ENCODE data around the gene SERPINI2. TPM values are rescaled to one million over a fixed set of nuclear protein-coding genes. Genes with fewer than 3 reads are reported as not detected.

Gene SERPINI2
- total and polyA plus RNA-seq, 4 donors: 0.49 to 0.64 (median 0.51) TPM; not detected in 1

DNA sequence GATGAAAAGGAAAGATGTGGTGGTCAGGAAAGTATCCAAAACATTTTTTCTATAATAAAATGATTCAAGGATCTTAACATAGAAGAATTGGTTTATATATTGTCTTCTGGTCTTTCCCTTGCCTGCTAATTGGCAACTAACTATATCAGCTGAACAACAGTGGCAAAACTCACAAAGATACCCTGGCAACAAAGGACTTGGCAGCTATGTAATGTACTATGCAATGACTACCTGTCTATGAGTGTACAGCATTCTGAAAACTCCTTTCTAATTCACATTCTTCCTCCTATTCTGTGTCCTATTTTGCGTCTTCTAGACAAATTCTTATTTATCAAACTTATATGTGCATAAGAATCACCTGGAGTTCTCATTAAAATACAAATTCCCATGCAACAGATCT is 15.7 kb upstream of the SERPINI2 start:
- H3K4me1 ChIP-seq (ENCODE audit: control insufficient read depth in 1 of 2, insufficient read depth in 2 of 2, low read length in 2 of 2): no peaks in the 10 kb centered on the region
- intact Hi-C loops (cut with DNase I): no loop called here
- ATAC-seq (ENCODE audit: low FRiP score) (no peak), DNase-seq (no peak)
- H3K9me3 ChIP-seq (ENCODE audit: control insufficient read depth, low read length): no peaks in the 10 kb centered on the region
- no peak overlapping the region for H3K4me3 ChIP-seq (ENCODE audit: low read length in 2 of 2)
- no peak overlapping the region for H3K27ac ChIP-seq (ENCODE audit: low read depth in 1 of 2, low read length in 2 of 2)
- H3K27me3 ChIP-seq (ENCODE audit: control insufficient read depth in 1 of 2, insufficient read depth in 2 of 2, low read length in 1 of 2): no peaks in the 10 kb centered on the region
- no peaks in the 10 kb centered on the region for H3K36me3 ChIP-seq (ENCODE audit: control insufficient read depth in 1 of 2, insufficient read depth in 2 of 2, low read length in 1 of 2)
- 76 to 83% methylated on average over 1 of the region's 1 CpG for WGBS, 2 donors

DNA sequence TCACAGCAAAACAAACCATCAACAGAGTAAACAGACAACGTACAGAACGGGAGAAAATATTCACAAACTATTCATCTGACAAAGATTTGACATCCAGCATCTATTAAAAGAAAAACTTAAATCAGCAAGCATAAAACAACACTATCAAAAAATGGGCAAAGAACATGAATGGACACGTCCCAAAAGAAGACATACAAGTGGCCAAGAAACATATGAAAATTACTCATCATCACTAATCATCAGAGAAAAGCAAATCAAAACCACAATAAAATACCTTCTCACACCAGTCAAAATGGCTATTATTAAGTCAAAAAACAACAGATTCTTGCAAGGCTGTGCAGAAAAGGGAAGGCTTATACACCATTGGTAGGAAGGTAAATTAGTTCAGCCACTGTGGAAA is 13.7 kb upstream of the SERPINI2 start:
- Histone ChIP-seq H3K27ac (ENCODE audit: low read depth in 1 of 2, low read length in 2 of 2) (no peak overlapping the region), H3K9me3 (ENCODE audit: control insufficient read depth, low read length) (no peaks in the 10 kb centered on the region), H3K4me1 (ENCODE audit: control insufficient read depth in 1 of 2, insufficient read depth in 2 of 2, low read length in 2 of 2) (no peaks in the 10 kb centered on the region), H3K27me3 (ENCODE audit: control insufficient read depth in 1 of 2, insufficient read depth in 2 of 2, low read length in 1 of 2) (no peaks in the 10 kb centered on the region), H3K36me3 (ENCODE audit: control insufficient read depth in 1 of 2, insufficient read depth in 2 of 2, low read length in 1 of 2) (no peaks in the 10 kb centered on the region), H3K4me3 (ENCODE audit: low read length in 2 of 2) (no peak overlapping the region)
- 46 to 50% methylated on average over 3 of the region's 3 CpGs for WGBS, 2 donors
- DNase-seq: no peak
- ATAC-seq (ENCODE audit: low FRiP score): no peak
- intact Hi-C loops (cut with DNase I): no loop called here

DNA sequence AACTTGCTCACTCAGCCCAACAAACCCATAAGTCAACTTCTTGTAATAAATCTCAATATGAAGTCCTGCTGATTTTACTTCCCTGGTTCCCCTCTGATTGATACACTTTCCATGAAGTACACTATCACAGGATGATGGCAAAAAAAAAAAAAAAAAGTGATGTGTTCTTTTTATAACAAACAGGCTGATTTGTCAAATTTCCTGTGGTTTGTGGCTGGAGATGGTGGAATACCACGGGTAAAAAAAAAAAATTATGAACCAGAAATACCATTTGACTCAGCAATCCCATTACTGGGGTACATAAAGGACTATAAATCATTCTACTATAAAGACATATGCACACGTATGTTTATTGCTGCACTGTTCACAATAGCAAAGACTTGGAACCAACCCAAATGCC is 10.7 kb upstream of the SERPINI2 start:
- intact Hi-C loops (cut with DNase I): no loop called here
- Histone ChIP-seq H3K4me3 (ENCODE audit: low read length in 2 of 2) (no peak overlapping the region), H3K36me3 (ENCODE audit: control insufficient read depth in 1 of 2, insufficient read depth in 2 of 2, low read length in 1 of 2) (no peaks in the 10 kb centered on the region), H3K27ac (ENCODE audit: low read depth in 1 of 2, low read length in 2 of 2) (no peak overlapping the region), H3K4me1 (ENCODE audit: control insufficient read depth in 1 of 2, insufficient read depth in 2 of 2, low read length in 2 of 2) (no peaks in the 10 kb centered on the region), H3K27me3 (ENCODE audit: control insufficient read depth in 1 of 2, insufficient read depth in 2 of 2, low read length in 1 of 2) (no peaks in the 10 kb centered on the region), H3K9me3 (ENCODE audit: control insufficient read depth, low read length) (no peaks in the 10 kb centered on the region)
- no peak for DNase-seq
- WGBS, 2 donors: 53 to 56% methylated on average over 2 of the region's 2 CpGs
- ATAC-seq (ENCODE audit: low FRiP score): no peak

DNA sequence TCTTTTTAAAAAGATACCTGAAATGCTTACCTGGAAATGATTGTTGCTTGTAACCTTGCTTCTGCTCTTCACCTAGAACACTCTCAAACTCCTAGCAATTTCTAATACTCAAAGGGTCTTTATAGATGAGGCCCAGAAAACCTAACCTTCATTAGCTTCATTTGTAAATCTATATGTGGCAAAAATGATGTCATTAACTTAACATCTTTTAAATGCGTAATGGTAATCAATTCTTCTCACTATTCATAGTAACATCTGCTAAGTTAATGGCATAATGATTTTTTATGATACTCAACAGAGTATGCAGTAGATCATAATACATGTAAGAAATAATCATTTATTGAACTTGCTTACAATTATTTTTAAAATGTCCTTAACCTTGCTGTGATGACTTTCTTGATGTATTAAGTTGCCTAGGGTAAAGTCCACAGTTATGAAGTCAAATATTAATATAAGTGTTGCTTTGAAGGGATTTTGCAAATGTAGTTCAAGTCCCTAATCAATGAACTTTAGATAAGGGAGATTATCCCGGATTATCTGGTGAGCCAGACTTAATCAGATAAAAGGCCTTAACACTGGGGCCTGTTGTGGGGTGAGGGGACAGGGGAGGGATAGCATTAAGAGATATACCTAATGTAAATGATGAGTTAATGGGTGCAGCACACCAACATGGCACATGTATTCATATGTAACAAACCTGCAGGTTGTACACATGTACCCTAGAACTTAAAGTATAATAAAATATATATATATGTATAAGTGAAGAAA is 10.1 kb upstream of the SERPINI2 start:
- intact Hi-C loops (cut with DNase I): no loop called here
- DNase-seq (no peak), ATAC-seq (ENCODE audit: low FRiP score) (no peak)
- H3K4me1 ChIP-seq (ENCODE audit: control insufficient read depth in 1 of 2, insufficient read depth in 2 of 2, low read length in 2 of 2): no peaks in the 10 kb centered on the region
- no peak overlapping the region for H3K4me3 ChIP-seq (ENCODE audit: low read length in 2 of 2)
- H3K9me3 ChIP-seq (ENCODE audit: control insufficient read depth, low read length): no peaks in the 10 kb centered on the region
- no peaks in the 10 kb centered on the region for H3K27me3 ChIP-seq (ENCODE audit: control insufficient read depth in 1 of 2, insufficient read depth in 2 of 2, low read length in 1 of 2)
- H3K36me3 ChIP-seq (ENCODE audit: control insufficient read depth in 1 of 2, insufficient read depth in 2 of 2, low read length in 1 of 2): no peaks in the 10 kb centered on the region
- WGBS, 2 donors: 83 to 95% methylated on average over 2 of the region's 2 CpGs
- no peak overlapping the region for H3K27ac ChIP-seq (ENCODE audit: low read depth in 1 of 2, low read length in 2 of 2)

DNA sequence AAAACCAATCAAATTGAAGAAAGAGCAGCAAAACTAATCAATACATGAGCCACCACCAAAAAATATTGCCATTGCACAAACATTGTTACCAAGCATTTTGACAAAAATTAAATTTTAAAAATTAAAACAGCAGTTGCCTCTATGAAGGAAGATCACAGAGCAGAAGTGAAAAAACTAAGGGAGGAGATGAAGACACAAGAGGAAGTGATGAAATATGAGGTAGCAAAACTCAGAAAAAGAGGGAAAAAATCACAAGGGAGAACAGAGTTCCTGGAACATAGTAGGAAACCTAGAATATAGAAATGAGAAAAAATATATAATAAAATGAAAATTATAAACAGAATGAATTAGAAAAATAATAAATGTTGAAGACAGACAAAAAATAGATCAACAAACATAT is 7.3 kb upstream of the SERPINI2 start:
- Histone ChIP-seq H3K27ac (ENCODE audit: low read depth in 1 of 2, low read length in 2 of 2) (no peak overlapping the region), H3K4me3 (ENCODE audit: low read length in 2 of 2) (no peak overlapping the region), H3K36me3 (ENCODE audit: control insufficient read depth in 1 of 2, insufficient read depth in 2 of 2, low read length in 1 of 2) (no peaks in the 10 kb centered on the region), H3K4me1 (ENCODE audit: control insufficient read depth in 1 of 2, insufficient read depth in 2 of 2, low read length in 2 of 2) (no peaks in the 10 kb centered on the region), H3K9me3 (ENCODE audit: control insufficient read depth, low read length) (no peaks in the 10 kb centered on the region), H3K27me3 (ENCODE audit: control insufficient read depth in 1 of 2, insufficient read depth in 2 of 2, low read length in 1 of 2) (no peaks in the 10 kb centered on the region)
- DNase-seq: no peak
- ATAC-seq (ENCODE audit: low FRiP score): no peak
- intact Hi-C loops (cut with DNase I): no loop called here

DNA sequence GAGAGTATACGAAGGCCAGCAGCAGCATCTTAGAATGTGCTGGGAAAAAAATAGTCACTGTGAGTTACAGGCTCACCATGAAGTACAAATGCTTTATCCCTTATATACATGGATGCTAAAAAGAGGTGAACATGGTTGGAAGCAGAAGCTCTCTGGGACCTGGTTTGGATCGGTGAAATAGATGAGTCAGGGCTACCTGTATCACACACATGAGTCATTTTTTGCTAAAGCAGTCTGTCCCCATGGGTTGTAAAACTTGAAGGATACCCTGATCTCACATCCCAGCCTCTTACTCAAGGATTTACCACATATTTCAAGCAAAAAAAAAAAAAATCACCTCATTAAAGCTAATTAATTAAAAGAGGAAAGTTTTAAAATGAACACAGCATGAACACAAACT is 6.9 kb upstream of the SERPINI2 start:
- ATAC-seq (ENCODE audit: low FRiP score) (no peak), DNase-seq (no peak)
- Histone ChIP-seq H3K36me3 (ENCODE audit: control insufficient read depth in 1 of 2, insufficient read depth in 2 of 2, low read length in 1 of 2) (no peaks in the 10 kb centered on the region), H3K27me3 (ENCODE audit: control insufficient read depth in 1 of 2, insufficient read depth in 2 of 2, low read length in 1 of 2) (no peaks in the 10 kb centered on the region), H3K4me3 (ENCODE audit: low read length in 2 of 2) (no peak overlapping the region), H3K27ac (ENCODE audit: low read depth in 1 of 2, low read length in 2 of 2) (no peak overlapping the region), H3K9me3 (ENCODE audit: control insufficient read depth, low read length) (no peaks in the 10 kb centered on the region), H3K4me1 (ENCODE audit: control insufficient read depth in 1 of 2, insufficient read depth in 2 of 2, low read length in 2 of 2) (no peaks in the 10 kb centered on the region)
- intact Hi-C loops (cut with DNase I): no loop called here
- WGBS, 2 donors: 88% methylated on average over 2 of the region's 2 CpGs

DNA sequence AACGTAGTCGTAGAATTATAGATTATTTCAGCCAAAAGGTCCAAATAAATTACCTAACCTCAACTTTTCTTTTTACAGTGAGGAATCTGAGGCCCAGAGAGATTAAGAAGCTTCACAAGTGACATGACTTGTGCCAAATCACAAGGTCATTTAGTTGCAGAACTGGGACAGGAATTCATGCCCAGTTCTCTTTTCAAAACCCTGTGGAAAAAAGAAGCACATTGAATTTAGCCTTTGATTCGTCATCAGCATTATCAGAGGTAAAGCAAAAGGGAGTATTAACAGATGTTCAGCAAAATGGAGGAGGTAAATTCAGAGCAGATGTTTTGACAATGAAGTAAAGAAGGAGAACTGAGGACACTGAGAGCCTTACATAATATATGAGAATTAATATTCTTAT is 4.5 kb downstream of the SERPINI2 start:
- Histone ChIP-seq H3K27me3 (ENCODE audit: control insufficient read depth in 1 of 2, insufficient read depth in 2 of 2, low read length in 1 of 2) (no peaks in the 10 kb centered on the region), H3K9me3 (ENCODE audit: control insufficient read depth, low read length) (no peaks in the 10 kb centered on the region), H3K4me1 (ENCODE audit: control insufficient read depth in 1 of 2, insufficient read depth in 2 of 2, low read length in 2 of 2) (no peaks in the 10 kb centered on the region), H3K27ac (ENCODE audit: low read depth in 1 of 2, low read length in 2 of 2) (no peak overlapping the region), H3K4me3 (ENCODE audit: low read length in 2 of 2) (no peak overlapping the region), H3K36me3 (ENCODE audit: control insufficient read depth in 1 of 2, insufficient read depth in 2 of 2, low read length in 1 of 2) (no peaks in the 10 kb centered on the region)
- DNase-seq: no peak
- intact Hi-C loops (cut with DNase I): no loop called here
- no peak for ATAC-seq (ENCODE audit: low FRiP score)
- 58 to 70% methylated on average over 3 of the region's 3 CpGs for WGBS, 2 donors

DNA sequence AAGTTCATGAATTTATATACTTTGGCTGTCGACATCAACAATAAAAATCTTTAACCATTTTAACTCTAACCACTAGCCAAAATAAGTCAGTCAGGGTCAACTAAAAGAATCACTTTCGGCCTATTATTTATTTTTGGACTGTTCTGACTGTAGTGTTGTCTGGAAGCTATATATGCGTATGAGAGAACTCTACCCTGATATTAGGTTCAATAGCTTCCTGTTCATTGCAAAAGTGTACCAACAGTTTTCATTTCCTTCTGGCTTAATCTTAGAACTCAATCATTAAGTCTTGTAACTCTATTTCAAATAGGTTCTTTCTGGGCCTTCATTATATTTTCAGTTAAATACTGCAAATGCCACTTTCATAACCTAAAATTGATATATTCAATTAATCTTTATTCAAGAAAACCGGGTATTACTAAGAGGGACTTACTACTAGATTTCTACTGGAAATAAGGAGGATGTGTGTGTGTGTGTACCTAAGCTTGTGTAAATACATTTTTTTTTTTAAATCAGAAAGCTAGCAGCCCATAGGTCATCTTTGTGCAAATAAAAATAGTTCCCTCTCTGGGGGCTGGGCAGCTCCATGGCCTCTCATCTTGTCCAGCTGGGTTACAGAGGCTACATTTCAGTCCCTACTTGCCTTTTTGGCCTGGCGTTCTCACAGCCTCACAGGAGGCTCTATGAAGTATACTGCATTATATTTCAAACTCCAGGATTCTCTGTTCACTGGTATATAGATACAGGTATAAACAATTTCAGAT is 5.8 kb downstream of the SERPINI2 start:
- H3K27me3 ChIP-seq (ENCODE audit: control insufficient read depth in 1 of 2, insufficient read depth in 2 of 2, low read length in 1 of 2): no peaks in the 10 kb centered on the region
- no peaks in the 10 kb centered on the region for H3K36me3 ChIP-seq (ENCODE audit: control insufficient read depth in 1 of 2, insufficient read depth in 2 of 2, low read length in 1 of 2)
- intact Hi-C loops (cut with DNase I): no loop called here
- no peak overlapping the region for H3K27ac ChIP-seq (ENCODE audit: low read depth in 1 of 2, low read length in 2 of 2)
- ATAC-seq (ENCODE audit: low FRiP score): no peak
- H3K4me3 ChIP-seq (ENCODE audit: low read length in 2 of 2): no peak overlapping the region
- no peaks in the 10 kb centered on the region for H3K9me3 ChIP-seq (ENCODE audit: control insufficient read depth, low read length)
- H3K4me1 ChIP-seq (ENCODE audit: control insufficient read depth in 1 of 2, insufficient read depth in 2 of 2, low read length in 2 of 2): no peaks in the 10 kb centered on the region
- DNase-seq: no peak
- 80% methylated on average over 5 of the region's 5 CpGs for WGBS, 2 donors

DNA sequence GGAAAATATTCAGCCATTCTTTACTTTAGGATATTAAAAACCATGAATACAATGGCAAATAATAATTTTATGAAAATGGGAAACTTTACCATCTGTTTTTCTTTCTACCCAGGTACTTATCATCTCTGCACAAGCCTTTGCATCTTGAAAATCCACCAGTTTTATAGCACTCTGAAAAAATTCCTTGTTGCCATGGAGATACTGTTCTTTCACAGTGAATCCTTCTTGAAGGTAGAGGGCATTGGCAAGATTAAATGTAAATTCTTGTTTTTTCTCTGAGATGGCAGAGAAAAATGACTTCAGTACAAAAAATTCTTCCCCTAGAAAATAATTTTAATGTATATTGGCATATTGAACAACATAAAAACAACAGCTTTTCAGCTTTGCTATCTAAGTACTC is 6.9 kb downstream of the SERPINI2 start:
- no peaks in the 10 kb centered on the region for H3K36me3 ChIP-seq (ENCODE audit: control insufficient read depth in 1 of 2, insufficient read depth in 2 of 2, low read length in 1 of 2)
- H3K9me3 ChIP-seq (ENCODE audit: control insufficient read depth, low read length): no peaks in the 10 kb centered on the region
- no peak overlapping the region for H3K4me3 ChIP-seq (ENCODE audit: low read length in 2 of 2)
- no peak for ATAC-seq (ENCODE audit: low FRiP score)
- intact Hi-C loops (cut with DNase I): no loop called here
- no peaks in the 10 kb centered on the region for H3K27me3 ChIP-seq (ENCODE audit: control insufficient read depth in 1 of 2, insufficient read depth in 2 of 2, low read length in 1 of 2)
- H3K27ac ChIP-seq (ENCODE audit: low read depth in 1 of 2, low read length in 2 of 2): no peak overlapping the region
- no peak for DNase-seq
- H3K4me1 ChIP-seq (ENCODE audit: control insufficient read depth in 1 of 2, insufficient read depth in 2 of 2, low read length in 2 of 2): no peaks in the 10 kb centered on the region

Data from aorta (tissue), 5 donors.